HepG2 (cell line): ENCODE results near the gene RPUSD3. TPM values are rescaled to one million over a fixed set of nuclear protein-coding genes. Genes with fewer than 3 reads are reported as not detected.

Source experiments
- ATAC-seq: fragments of 200-7000 bp; cut with Tn5 transposase; 3 replicates; pipeline ENCODE4 v1.9.1; 2020; ENCODE audit warnings: mild to moderate bottlenecking, moderate library complexity
- BruUV-seq: library from RNA; stranded (reverse); fragments of 400-500 nt; replicated peaks from 2 replicates; lab custom pipeline; 2021; lab: Mats Ljungman, UMichigan
- CTCF ChIA-PET: fragments of 300-600 bp; formaldehyde crosslinking; extraction: SDS; loops from one replicate; lab custom pipeline; 2021; ENCODE audit warnings: low total read pairs, inconsistent platforms, low intra/inter-chr PET ratio; lab: Yijun Ruan, JAX
- POLR2A ChIA-PET: fragments of 350-600 bp; sonication (Branson Sonifier 250); formaldehyde crosslinking; loops from one replicate; lab custom pipeline; 2020; ENCODE audit warnings: antibody characterized with exemption, inconsistent platforms; lab: Yijun Ruan, JAX
- DNase-seq: peaks from one replicate; pipeline ENCODE4 v3.0.0-alpha.2; 2015; ENCODE audit warnings: low spot score
- FAIRE-seq: peaks from 3 replicates; lab custom pipeline; 2011; peaks lifted over from hg19 to GRCh38; lab: Jason Lieb, UNC
- H2AFZ ChIP-seq: one replicate; pipeline ENCODE4 v1.6.1; 2011; ENCODE audit warnings: low read length, inconsistent platforms
- H3K27ac ChIP-seq: fragments of 300-600 bp; 3 replicates; pipeline ENCODE4 v1.8.0; 2011; ENCODE audit warnings: mixed run types, mild to moderate bottlenecking, mixed read lengths, low read length, inconsistent platforms; ENCODE audit not compliant: insufficient read depth; ENCODE audit errors: extremely low read length
- H3K27me3 ChIP-seq, 2 experiments: fragments of 200-600 bp in 1 of 2; 2 replicates in 1 of 2; 3 replicates in 1 of 2; pipeline versions ENCODE4 v1.6.0 to v1.8.0; 2011; ENCODE audit warnings: low read length in 2 of 2, mild to moderate bottlenecking in 2 of 2, moderate library complexity in 2 of 2, inconsistent platforms in 1 of 2; ENCODE audit not compliant: insufficient read depth in 2 of 2, control insufficient read depth in 1 of 2
- H3K36me3 ChIP-seq, 2 experiments: fragments of 200-600 bp in 1 of 2; replicated peaks in 1 of 2; 2 replicates in 1 of 2; 3 replicates in 1 of 2; pipeline versions ENCODE4 v1.5.1 to v1.8.0; 2011; ENCODE audit warnings: low read length in 2 of 2, inconsistent platforms in 1 of 2; ENCODE audit not compliant: insufficient read depth in 2 of 2, control insufficient read depth in 1 of 2
- H3K4me1 ChIP-seq: 2 replicates; pipeline ENCODE4 v1.5.1; 2012; ENCODE audit warnings: low read length, inconsistent platforms; ENCODE audit not compliant: insufficient read depth
- H3K4me2 ChIP-seq: 2 replicates; pipeline ENCODE4 v1.6.0; 2011; ENCODE audit warnings: low read depth, low read length, inconsistent platforms
- H3K4me3 ChIP-seq, 3 experiments: fragments of 200-600 bp in 1 of 3; sonication (generic), shearing (Covaris generic) in 1 of 3; replicated peaks in 1 of 3; 2 replicates each; pipeline ENCODE4 v1.5.1; 2011 to 2016; ENCODE audit warnings: low read length in 3 of 3, inconsistent platforms in 2 of 3, low read depth in 2 of 3, mild to moderate bottlenecking in 2 of 3, control low read depth in 1 of 3, mixed read lengths in 1 of 3; ENCODE audit not compliant: insufficient read depth in 1 of 3
- H3K79me2 ChIP-seq: one replicate; pipeline ENCODE4 v1.6.1; 2011; ENCODE audit warnings: low read length, inconsistent platforms; ENCODE audit not compliant: insufficient read depth
- H3K9ac ChIP-seq: 2 replicates; pipeline ENCODE4 v1.6.0; 2011; ENCODE audit warnings: mild to moderate bottlenecking, low read depth, low read length, inconsistent platforms; ENCODE audit not compliant: insufficient read depth
- H3K9me3 ChIP-seq: 2 replicates; pipeline ENCODE4 v1.5.1; 2012; ENCODE audit warnings: mild to moderate bottlenecking, low read length
- H4K20me1 ChIP-seq: 2 replicates; pipeline ENCODE4 v1.6.0; 2011; ENCODE audit warnings: inconsistent platforms, mild to moderate bottlenecking, low read length, moderate library complexity; ENCODE audit not compliant: insufficient read depth
- POLR2G ChIP-seq: fragments of 200-400 bp; formaldehyde crosslinking; IDR thresholded peaks from 2 replicates; pipeline ENCODE4 v1.6.1; 2018; ENCODE audit warnings: mild to moderate bottlenecking, low read depth, low read length, moderate library complexity
- PPARG ChIP-seq: conservative IDR thresholded peaks from 2 replicates; pipeline ENCODE4 v1.6.1; 2016; ENCODE audit warnings: missing biosample characterization, missing genetic modification reagents
- TBX2 ChIP-seq: sonication (generic); formaldehyde crosslinking; IDR thresholded peaks from 2 replicates; pipeline ENCODE4 v1.5.0; 2020; ENCODE audit warnings: missing genetic modification reagents, mild to moderate bottlenecking, borderline replicate concordance
- ZFP1 ChIP-seq: IDR thresholded peaks from 2 replicates; pipeline ENCODE4 v1.6.1; 2016
- ZNF496 ChIP-seq: sonication (generic); formaldehyde crosslinking; IDR thresholded peaks from 2 replicates; pipeline ENCODE4 v1.8.1; 2023; ENCODE audit warnings: mild to moderate bottlenecking, moderate library complexity, missing genetic modification reagents; ENCODE audit not compliant: insufficient replicate concordance
- ZNF629 ChIP-seq: sonication (generic); formaldehyde crosslinking; conservative IDR thresholded peaks from 2 replicates; pipeline ENCODE4 v1.5.0; 2020; ENCODE audit warnings: missing genetic modification reagents
- ZNF768 ChIP-seq: sonication (generic); formaldehyde crosslinking; IDR thresholded peaks from 2 replicates; pipeline ENCODE4 v1.4.0; 2020; ENCODE audit warnings: missing genetic modification reagents
- WGBS: methylation state at CpG from one replicate; pipeline ENCODE4 v1.1.6; 2017; ENCODE audit warnings: low lambda C conversion rate; 5-methylcytosine and 5-hydroxymethylcytosine counted together
- in situ Hi-C: cut with HindIII; loops from 2 replicates; pipeline ENCODE4 v1.10.0; 2017; ENCODE audit warnings: low pct_unique_long_range_greater_than_20kb; ENCODE audit not compliant: extremely low pct_ligation_motif_present
- intact Hi-C: fragments of 100-400 bp; cut with micrococcal nuclease; formaldehyde crosslinking; loops from one replicate; pipeline ENCODE4 v1.10.0; 2022; ENCODE audit not compliant: unreplicated experiment
- polyA plus RNA-seq, 8 experiments: library from polyadenylated mRNA; depleted of rRNA in 3 of 8; stranded (reverse) in 7 of 8; unstranded in 1 of 8; fragments of >200 nt; fragmentation: Illumina TruSeq in 4 of 8; extraction: Trizol in 4 of 8; gene quantifications; 2 replicates each; pipeline versions ENCODE4 v1.2.1 to v1.2.3, GENCODE V29; 2011 to 2016; ENCODE audit warnings: low read depth in 4 of 8, missing spikeins in 1 of 8, mixed read lengths in 1 of 8; ENCODE audit not compliant: insufficient read depth in 1 of 8
- total RNA-seq, 5 experiments: library from RNA; depleted of rRNA; stranded (reverse); fragments of >200 nt; fragmentation: Illumina TruSeq; extraction: Trizol; gene quantifications; 2 replicates each; pipeline ENCODE4 v1.2.3, GENCODE V29; 2016; ENCODE audit warnings: low read depth in 1 of 5
- TF ChIP-seq, protein P1 (sequence below), 2 experiments: sonication (generic) in 1 of 2; formaldehyde crosslinking in 1 of 2; IDR thresholded peaks; 2 replicates each; pipeline versions ENCODE4 v1.4.0 to v1.6.1; 2018 to 2020; ENCODE audit warnings: missing genetic modification reagents in 2 of 2, borderline replicate concordance in 1 of 2, low read depth in 1 of 2, mild to moderate bottlenecking in 1 of 2, missing biosample characterization in 1 of 2
- TF ChIP-seq, protein P2 (sequence below): sonication (generic); formaldehyde crosslinking; IDR thresholded peaks from 2 replicates; pipeline ENCODE4 v1.4.0; 2020; ENCODE audit warnings: missing genetic modification reagents

Gene RPUSD3
- total and polyA plus RNA-seq, 2 of the 13 experiments (the other 11 are each of a cell fraction or from before 2014, with no cell fraction given) = 32.1 to 48.7 TPM

GRCh38 chr3:9837701-9838582, 5.9 kb downstream of the RPUSD3 start:
- H3K36me3 ChIP-seq = peaks cover 13 to 44% of the 10 kb centered on the region in 2 experiments
- no peak for ATAC-seq
- ChIA-PET POLR2A (interaction anchor here (0.7 to 1.7 kb wide), 2 partner anchors 32 to 45 kb away, joined by 3 to 4 read pairs; partner anchors contain the start of gene ARPC4), CTCF (no interaction called here)
- H3K4me3 ChIP-seq = no peak overlapping the region
- H3K4me2 ChIP-seq = no peak overlapping the region
- peaks cover 24% of the 10 kb centered on the region for H3K4me1 ChIP-seq
- intact Hi-C loops (no loop called here), in situ Hi-C loops (no loop called here)
- 97% methylated on average over 12 of the region's 12 CpGs for WGBS
- no peaks in the 10 kb centered on the region for H3K79me2 ChIP-seq
- no peak overlapping the region for H2AFZ ChIP-seq
- H4K20me1 ChIP-seq = no peaks in the 10 kb centered on the region
- no peaks in the 10 kb centered on the region for H3K27me3 ChIP-seq
- no TSS peak for BruUV-seq
- no peak overlapping the region for H3K27ac ChIP-seq
- FAIRE-seq = no peak
- no peak overlapping the region for H3K9ac ChIP-seq
- H3K9me3 ChIP-seq = no peaks in the 10 kb centered on the region
- TF ChIP-seq ZNF768 (CRISPR knock-in tag) (peak; percentile 81), ZNF629 (no peak), POLR2G (0 out of 2 replicates have a peak, but pooled peaks have one; percentile 12)
- no peak for DNase-seq

GRCh38 chr3:9834520-9835380, 9.1 kb downstream of the RPUSD3 start:
- Histone ChIP-seq H3K79me2 (no peaks in the 10 kb centered on the region), H3K27ac (no peak overlapping the region), H3K27me3 (no peaks in the 10 kb centered on the region), H3K4me1 (peaks cover 17% of the 10 kb centered on the region), H2AFZ (no peak overlapping the region), H4K20me1 (no peaks in the 10 kb centered on the region), H3K36me3 (peaks cover 10 to 17% of the 10 kb centered on the region in 2 experiments; a peak in 4 of 5 replicates), H3K4me3 (no peak overlapping the region), H3K4me2 (no peak overlapping the region), H3K9me3 (no peaks in the 10 kb centered on the region), H3K9ac (no peak overlapping the region; the same call in 1 of the 2 replicates)
- in situ Hi-C loops = no loop called here
- POLR2A ChIA-PET = interaction anchor here (0.8 to 1.6 kb wide), 2 partner anchors 8 to 9 kb away, joined by 3 to 18 read pairs; partner anchors contain the start of gene RPUSD3
- BruUV-seq = no TSS peak
- DNase-seq = peak; percentile 30
- intact Hi-C loops = no loop called here
- 70% methylated on average over 16 of the region's 18 CpGs for WGBS
- peak; percentile 43 for ATAC-seq
- FAIRE-seq = no peak
- CTCF ChIA-PET = no interaction called here
- TF ChIP-seq TBX2 (CRISPR knock-in tag) (peak; percentile 71), PPARG (CRISPR knock-in tag) (no peak), ZNF496 (CRISPR knock-in tag) (no peak), ZFP1 (CRISPR knock-in tag) (no peak)
- TF ChIP-seq, protein P1, sequence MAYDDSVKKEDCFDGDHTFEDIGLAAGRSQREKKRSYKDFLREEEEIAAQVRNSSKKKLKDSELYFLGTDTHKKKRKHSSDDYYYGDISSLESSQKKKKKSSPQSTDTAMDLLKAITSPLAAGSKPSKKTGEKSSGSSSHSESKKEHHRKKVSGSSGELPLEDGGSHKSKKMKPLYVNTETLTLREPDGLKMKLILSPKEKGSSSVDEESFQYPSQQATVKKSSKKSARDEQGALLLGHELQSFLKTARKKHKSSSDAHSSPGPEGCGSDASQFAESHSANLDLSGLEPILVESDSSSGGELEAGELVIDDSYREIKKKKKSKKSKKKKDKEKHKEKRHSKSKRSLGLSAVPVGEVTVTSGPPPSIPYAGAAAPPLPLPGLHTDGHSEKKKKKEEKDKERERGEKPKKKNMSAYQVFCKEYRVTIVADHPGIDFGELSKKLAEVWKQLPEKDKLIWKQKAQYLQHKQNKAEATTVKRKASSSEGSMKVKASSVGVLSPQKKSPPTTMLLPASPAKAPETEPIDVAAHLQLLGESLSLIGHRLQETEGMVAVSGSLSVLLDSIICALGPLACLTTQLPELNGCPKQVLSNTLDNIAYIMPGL (CRISPR knock-in tag; IDR thresholded peaks at IDR 0.05; ENCODE audit: borderline replicate concordance in 1 of 2, low read depth in 1 of 2) = no peak
- TF ChIP-seq, protein P2, sequence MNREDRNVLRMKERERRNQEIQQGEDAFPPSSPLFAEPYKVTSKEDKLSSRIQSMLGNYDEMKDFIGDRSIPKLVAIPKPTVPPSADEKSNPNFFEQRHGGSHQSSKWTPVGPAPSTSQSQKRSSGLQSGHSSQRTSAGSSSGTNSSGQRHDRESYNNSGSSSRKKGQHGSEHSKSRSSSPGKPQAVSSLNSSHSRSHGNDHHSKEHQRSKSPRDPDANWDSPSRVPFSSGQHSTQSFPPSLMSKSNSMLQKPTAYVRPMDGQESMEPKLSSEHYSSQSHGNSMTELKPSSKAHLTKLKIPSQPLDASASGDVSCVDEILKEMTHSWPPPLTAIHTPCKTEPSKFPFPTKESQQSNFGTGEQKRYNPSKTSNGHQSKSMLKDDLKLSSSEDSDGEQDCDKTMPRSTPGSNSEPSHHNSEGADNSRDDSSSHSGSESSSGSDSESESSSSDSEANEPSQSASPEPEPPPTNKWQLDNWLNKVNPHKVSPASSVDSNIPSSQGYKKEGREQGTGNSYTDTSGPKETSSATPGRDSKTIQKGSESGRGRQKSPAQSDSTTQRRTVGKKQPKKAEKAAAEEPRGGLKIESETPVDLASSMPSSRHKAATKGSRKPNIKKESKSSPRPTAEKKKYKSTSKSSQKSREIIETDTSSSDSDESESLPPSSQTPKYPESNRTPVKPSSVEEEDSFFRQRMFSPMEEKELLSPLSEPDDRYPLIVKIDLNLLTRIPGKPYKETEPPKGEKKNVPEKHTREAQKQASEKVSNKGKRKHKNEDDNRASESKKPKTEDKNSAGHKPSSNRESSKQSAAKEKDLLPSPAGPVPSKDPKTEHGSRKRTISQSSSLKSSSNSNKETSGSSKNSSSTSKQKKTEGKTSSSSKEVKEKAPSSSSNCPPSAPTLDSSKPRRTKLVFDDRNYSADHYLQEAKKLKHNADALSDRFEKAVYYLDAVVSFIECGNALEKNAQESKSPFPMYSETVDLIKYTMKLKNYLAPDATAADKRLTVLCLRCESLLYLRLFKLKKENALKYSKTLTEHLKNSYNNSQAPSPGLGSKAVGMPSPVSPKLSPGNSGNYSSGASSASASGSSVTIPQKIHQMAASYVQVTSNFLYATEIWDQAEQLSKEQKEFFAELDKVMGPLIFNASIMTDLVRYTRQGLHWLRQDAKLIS = no peak
